Stomach (tissue), 4 donors: ENCODE data around the gene LSMEM2.

ENCODE experiments used
- EP300 ChIP-seq: sonication (generic); formaldehyde crosslinking; IDR thresholded peaks from one replicate; pipeline ENCODE4 v1.6.1; 2017; ENCODE audit warnings: antibody characterized with exemption
- POLR2A ChIP-seq, 4 donors: fragments of 450-650 bp; IDR thresholded peaks; one replicate each; pipeline ENCODE4 v1.6.1; 2016; ENCODE audit warnings: antibody characterized with exemption in 4 of 4, control low read depth in 2 of 4, mild to moderate bottlenecking in 1 of 4, moderate library complexity in 1 of 4
- POLR2AphosphoS5 ChIP-seq, 3 donors: sonication (generic); formaldehyde crosslinking; IDR thresholded peaks; one replicate each; pipeline ENCODE4 v1.6.1; 2016; ENCODE audit warnings: antibody characterized with exemption in 3 of 3
- TF ChIP-seq, protein P1 (sequence below), 7 experiments: fragments of 450-650 bp in 4 of 7; fragments of 200-600 bp in 3 of 7; sonication (generic) in 3 of 7; IDR thresholded peaks; one replicate each; pipeline ENCODE4 v1.5.1; 2016 to 2019; ENCODE audit warnings: antibody characterized with exemption in 7 of 7, control low read depth in 2 of 7, mild to moderate bottlenecking in 1 of 7

DNA sequence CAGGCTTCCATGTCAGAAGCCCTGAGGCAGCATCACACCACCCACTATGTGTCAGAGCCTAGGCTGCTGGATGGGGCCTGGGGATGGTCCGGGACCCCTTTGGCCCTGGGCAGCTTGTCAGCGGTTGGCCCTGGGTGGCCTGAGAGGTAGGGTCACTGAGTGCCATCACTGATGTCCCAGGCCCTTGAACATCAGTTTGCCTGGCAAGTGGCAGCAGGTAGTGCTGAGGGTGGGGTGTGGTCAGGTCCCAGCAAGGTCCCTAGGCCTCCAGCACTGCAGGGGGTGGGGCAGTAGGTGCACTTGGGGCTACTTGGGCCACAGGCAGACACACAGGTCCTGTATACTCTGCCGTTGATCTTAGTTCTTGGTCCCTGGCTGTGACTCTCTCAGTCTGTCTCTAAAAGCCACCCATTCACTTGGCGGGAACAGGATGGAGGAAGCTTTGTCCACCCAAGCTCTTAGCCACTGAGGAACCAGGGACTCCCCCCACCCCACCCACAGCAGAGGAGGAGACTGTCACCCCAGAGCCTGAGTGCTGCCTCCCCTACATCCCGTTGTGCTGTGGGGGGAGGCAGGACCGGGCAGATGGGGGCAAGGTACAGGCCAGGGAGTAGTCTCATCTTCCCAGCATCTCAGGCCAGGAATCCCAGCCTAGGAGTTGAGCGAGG, 37.0 kb upstream of the LSMEM2 start:
- TF ChIP-seq, protein P1, sequence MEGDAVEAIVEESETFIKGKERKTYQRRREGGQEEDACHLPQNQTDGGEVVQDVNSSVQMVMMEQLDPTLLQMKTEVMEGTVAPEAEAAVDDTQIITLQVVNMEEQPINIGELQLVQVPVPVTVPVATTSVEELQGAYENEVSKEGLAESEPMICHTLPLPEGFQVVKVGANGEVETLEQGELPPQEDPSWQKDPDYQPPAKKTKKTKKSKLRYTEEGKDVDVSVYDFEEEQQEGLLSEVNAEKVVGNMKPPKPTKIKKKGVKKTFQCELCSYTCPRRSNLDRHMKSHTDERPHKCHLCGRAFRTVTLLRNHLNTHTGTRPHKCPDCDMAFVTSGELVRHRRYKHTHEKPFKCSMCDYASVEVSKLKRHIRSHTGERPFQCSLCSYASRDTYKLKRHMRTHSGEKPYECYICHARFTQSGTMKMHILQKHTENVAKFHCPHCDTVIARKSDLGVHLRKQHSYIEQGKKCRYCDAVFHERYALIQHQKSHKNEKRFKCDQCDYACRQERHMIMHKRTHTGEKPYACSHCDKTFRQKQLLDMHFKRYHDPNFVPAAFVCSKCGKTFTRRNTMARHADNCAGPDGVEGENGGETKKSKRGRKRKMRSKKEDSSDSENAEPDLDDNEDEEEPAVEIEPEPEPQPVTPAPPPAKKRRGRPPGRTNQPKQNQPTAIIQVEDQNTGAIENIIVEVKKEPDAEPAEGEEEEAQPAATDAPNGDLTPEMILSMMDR (IDR thresholded peaks at IDR 0.05) = no peak
- TF ChIP-seq POLR2AphosphoS5 (IDR thresholded peaks at IDR 0.05) (no peak), POLR2A (IDR thresholded peaks at IDR 0.05) (no peak), EP300 (no peak)
